OCI-LY7 (cell line): ENCODE measurements around the gene SLC25A47.

Experiments used
- EZH2phosphoT487 ChIP-seq: fragments of 200-600 bp; sonication (generic); IDR thresholded peaks from 2 replicates; pipeline ENCODE4 v1.6.1; 2018; ENCODE audit warnings: low read depth, borderline replicate concordance, mild to moderate bottlenecking, mixed run types, antibody characterized with exemption, low read length, moderate library complexity, mixed read lengths
- TF ChIP-seq, protein P1 (sequence below): fragments of 200-600 bp; sonication (generic); conservative IDR thresholded peaks from 2 replicates; pipeline ENCODE4 v1.5.1; 2014; ENCODE audit warnings: mild to moderate bottlenecking, antibody characterized with exemption, low read length, moderate library complexity, mixed read lengths

DNA sequence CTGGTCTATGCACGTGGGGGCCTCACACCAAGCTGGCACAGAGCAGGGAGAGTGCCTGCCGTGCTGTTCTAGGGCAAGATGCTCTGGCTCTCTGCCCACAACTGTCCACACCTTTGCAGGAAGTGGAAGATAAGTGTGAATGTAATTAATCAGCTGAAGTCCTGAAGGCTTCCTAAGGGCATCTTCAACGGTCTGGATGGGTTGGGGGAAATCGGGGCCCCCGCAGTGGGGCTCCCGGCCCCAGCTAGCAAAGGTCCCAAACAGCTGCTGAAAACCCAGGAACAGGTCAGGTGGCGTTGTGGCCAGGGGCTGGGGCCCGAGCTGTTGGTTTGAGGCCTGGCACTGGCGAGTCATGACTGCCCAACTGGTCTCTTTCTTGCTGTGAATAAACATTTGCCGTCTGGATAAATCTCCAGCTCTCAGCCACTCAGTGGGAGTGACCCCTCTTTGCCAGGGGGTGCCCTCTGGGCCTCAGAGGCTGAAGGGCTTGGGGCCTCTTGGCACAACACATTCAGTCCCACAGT, 10.2 kb upstream of the SLC25A47 start:
- TF ChIP-seq, protein P1, sequence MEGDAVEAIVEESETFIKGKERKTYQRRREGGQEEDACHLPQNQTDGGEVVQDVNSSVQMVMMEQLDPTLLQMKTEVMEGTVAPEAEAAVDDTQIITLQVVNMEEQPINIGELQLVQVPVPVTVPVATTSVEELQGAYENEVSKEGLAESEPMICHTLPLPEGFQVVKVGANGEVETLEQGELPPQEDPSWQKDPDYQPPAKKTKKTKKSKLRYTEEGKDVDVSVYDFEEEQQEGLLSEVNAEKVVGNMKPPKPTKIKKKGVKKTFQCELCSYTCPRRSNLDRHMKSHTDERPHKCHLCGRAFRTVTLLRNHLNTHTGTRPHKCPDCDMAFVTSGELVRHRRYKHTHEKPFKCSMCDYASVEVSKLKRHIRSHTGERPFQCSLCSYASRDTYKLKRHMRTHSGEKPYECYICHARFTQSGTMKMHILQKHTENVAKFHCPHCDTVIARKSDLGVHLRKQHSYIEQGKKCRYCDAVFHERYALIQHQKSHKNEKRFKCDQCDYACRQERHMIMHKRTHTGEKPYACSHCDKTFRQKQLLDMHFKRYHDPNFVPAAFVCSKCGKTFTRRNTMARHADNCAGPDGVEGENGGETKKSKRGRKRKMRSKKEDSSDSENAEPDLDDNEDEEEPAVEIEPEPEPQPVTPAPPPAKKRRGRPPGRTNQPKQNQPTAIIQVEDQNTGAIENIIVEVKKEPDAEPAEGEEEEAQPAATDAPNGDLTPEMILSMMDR = no peak
- TF ChIP-seq EZH2phosphoT487 = no peak
